ENCODE data around the gene GID8. TPM values are rescaled to one million over a fixed set of nuclear protein-coding genes. Genes with fewer than 3 reads are reported as not detected.

The GID8 gene
- total and polyA plus RNA-seq, 2 of the 4 experiments (the other 2 are of a cell fraction), result 21.5 to 33.9 TPM

- CTCF ChIA-PET, result no interaction called here
- Histone ChIP-seq H3K9me1 (ENCODE audit: insufficient read depth, low read length) (peaks cover 21% of the 10 kb centered on the region), H4K5ac (ENCODE audit: low read depth, low read length) (no peak overlapping the region), H2BK20ac (ENCODE audit: low read depth, low read length) (no peak overlapping the region), H2BK15ac (ENCODE audit: low read depth, low read length) (no peak overlapping the region), H3K4me3 (ENCODE audit: insufficient read depth, low read depth, low read length) (no peak overlapping the region), H3K79me1 (ENCODE audit: low read depth in 1 of 2, low read length in 2 of 2) (peaks cover 7 to 73% of the 10 kb centered on the region in 2 experiments), H3K4me1 (ENCODE audit: control insufficient read depth, insufficient read depth, low read length) (peaks cover 24% of the 10 kb centered on the region), H3K36me3 (ENCODE audit: control insufficient read depth, insufficient read depth, low read length) (no peaks in the 10 kb centered on the region), H2AFZ (replicated peaks; ENCODE audit: low read length, poor library complexity) (no peak overlapping the region), H3K27ac (ENCODE audit: insufficient read depth, low read length) (no peak overlapping the region), H3K4ac (ENCODE audit: low read depth, low read length) (no peak overlapping the region), H3K56ac (ENCODE audit: extremely low read depth, insufficient read depth, low read length) (no peak overlapping the region), H2AK5ac (ENCODE audit: low read depth, low read length) (no peak overlapping the region), H3K23ac (ENCODE audit: low read depth, low read length) (no peak overlapping the region; the same call in 1 of the 2 replicates), H3K4me2 (ENCODE audit: low read depth, low read length) (no peak overlapping the region), H4K91ac (ENCODE audit: insufficient read depth, low read depth, low read length) (no peak overlapping the region), H3K9ac (ENCODE audit: low read depth, low read length) (no peak overlapping the region), H3K9me3 (ENCODE audit: control insufficient read depth, insufficient read depth, low read length) (no peaks in the 10 kb centered on the region), H4K8ac (ENCODE audit: low read depth in 2 of 2, low read length in 2 of 2) (no peak overlapping the region), H3K18ac (ENCODE audit: low read depth, low read length) (no peak overlapping the region), H2AK9ac (replicated peaks; ENCODE audit: low read depth, low read length, poor library complexity) (peak overlapping the region; percentile 38), H2BK5ac (ENCODE audit: low read depth, low read length, poor library complexity, severe bottlenecking) (no peak overlapping the region), H3K27me3 (ENCODE audit: control insufficient read depth, insufficient read depth, low read length) (no peaks in the 10 kb centered on the region), H4K20me1 (ENCODE audit: insufficient read depth, low read length) (peaks cover 81% of the 10 kb centered on the region), H3K14ac (replicated peaks; ENCODE audit: low read depth, low read length) (no peak overlapping the region), H2BK120ac (ENCODE audit: low read depth, low read length) (no peak overlapping the region)
- dilution Hi-C loops (cut with HindIII; ENCODE audit: low sequenced_read_pairs, unreplicated experiment) (no loop called here), intact Hi-C loops (cut with micrococcal nuclease) (no loop called here), in situ Hi-C loops (cut with MboI; ENCODE audit: low sequenced_read_pairs) (no loop called here)
- no peak for ATAC-seq (ENCODE audit: low read depth)
- 92% methylated on average over 9 of the region's 14 CpGs; no CpG with 5 or more reads in 1 of the 2 experiments for WGBS, 2 experiments (ENCODE audit: extremely low coverage in 2 of 2, insufficient read length in 1 of 2)
- no peak for TF ChIP-seq RFX5 (IDR thresholded peaks at IDR 0.05; ENCODE audit: low read depth, low read length)
- no peak for TF ChIP-seq SMC3 (IDR thresholded peaks at IDR 0.05; ENCODE audit: low read depth, low read length)
- no peak for TF ChIP-seq CEBPB (IDR thresholded peaks at IDR 0.05; ENCODE audit: low read depth, low read length)
- no peak for TF ChIP-seq NFE2L2 (IDR thresholded peaks at IDR 0.05; ENCODE audit: low read depth, low read length)
- no peak for TF ChIP-seq RAD21 (IDR thresholded peaks at IDR 0.05; ENCODE audit: low read length)
- TF ChIP-seq CHD1 (IDR thresholded peaks at IDR 0.05; ENCODE audit: low read depth, low read length), result no peak
- TF ChIP-seq MAZ (IDR thresholded peaks at IDR 0.05; ENCODE audit: borderline replicate concordance, low read depth, low read length), result no peak
- no peak for TF ChIP-seq RCOR1 (IDR thresholded peaks at IDR 0.05; ENCODE audit: insufficient replicate concordance, low read length)
- TF ChIP-seq USF2 (IDR thresholded peaks at IDR 0.05; ENCODE audit: low read depth, low read length), result no peak
- TF ChIP-seq MAFK (IDR thresholded peaks at IDR 0.05; ENCODE audit: low read depth, low read length), result no peak
- TF ChIP-seq ELK1 (IDR thresholded peaks at IDR 0.05; ENCODE audit: borderline replicate concordance, low read depth, low read length), result no peak
- no peak for TF ChIP-seq FOS (IDR thresholded peaks at IDR 0.05; ENCODE audit: low read depth, low read length)
- BruUV-seq (replicated peaks), result no TSS peak
- POLR2A ChIA-PET (ENCODE audit: unreplicated experiment), result no interaction called here
- DNase-seq, result no peak
Measured at GRCh38 chr20:62922451-62922921, 15.5 kb upstream of the GID8 start.

Measured in IMR-90 (cell line).